Activated CD4-positive, alpha-beta T cell treated with anti-CD3 and anti-CD28 coated beads, Interleukin-2, amount 50 U/mL, for 1 hour (primary cell): Measurements from ENCODE around the gene LAMC3.

Experiments
- DNase-seq: peaks from one replicate; pipeline ENCODE4 v3.0.0-alpha.2; 2020

The LAMC3 gene

GRCh38 chr9:131129183-131129582 is 120.2 kb downstream of the LAMC3 start:
- no peak for DNase-seq

- no peak for DNase-seq
Measured at GRCh38 chr9:131138676-131139075, 129.7 kb downstream of the LAMC3 start.

- no peak for DNase-seq
Measured at GRCh38 chr9:131140112-131140511, 131.1 kb downstream of the LAMC3 start.

DNA sequence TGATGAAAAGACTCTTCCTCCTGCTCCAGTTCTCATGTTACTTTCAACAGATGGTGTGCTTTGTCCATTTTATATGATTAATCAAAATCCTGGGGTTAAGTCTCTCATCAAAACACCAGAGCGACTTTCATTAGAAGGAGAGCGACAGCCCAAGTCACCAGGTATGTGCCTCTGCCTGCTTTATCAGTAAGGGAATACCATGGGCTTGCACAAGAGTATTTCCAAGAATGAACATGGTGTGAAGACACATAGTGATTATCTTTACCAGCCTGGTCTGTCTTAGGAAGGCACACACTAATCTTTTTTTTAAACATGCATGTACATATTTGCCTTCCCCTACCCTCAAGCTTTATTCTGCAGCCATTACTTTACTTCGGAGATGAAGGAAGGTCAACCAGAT is 131.6 kb downstream of the LAMC3 start:
- DNase-seq = no peak

DNA sequence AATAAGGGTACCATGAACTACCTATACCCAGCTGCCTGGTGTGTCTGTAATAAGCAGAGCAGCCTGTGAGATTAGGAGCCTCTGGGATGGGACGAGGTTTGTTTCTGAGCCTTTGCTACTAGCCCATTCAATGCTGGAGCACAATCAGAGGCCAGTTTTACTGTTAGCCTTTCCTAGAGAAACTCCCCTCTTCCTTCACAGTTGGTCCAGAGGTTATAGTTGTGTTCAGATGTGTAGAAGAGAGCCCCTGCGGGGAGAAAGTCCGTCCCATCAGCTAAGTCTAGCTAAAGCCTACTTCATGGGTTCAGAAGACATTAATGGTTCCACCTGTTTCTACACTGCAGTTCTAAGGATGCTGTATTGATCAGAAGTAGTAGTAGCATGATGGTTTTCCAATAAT is 133.2 kb downstream of the LAMC3 start:
- DNase-seq = no peak
